Frontal cortex (tissue), 4 donors: ENCODE results near the gene ERVH48-1. TPM values are rescaled to one million over a fixed set of nuclear protein-coding genes. Genes with fewer than 3 reads are reported as not detected.
"Not testable (repeated sequence)": the region's sequence is repeated elsewhere in the genome, so short reads cannot be mapped to it uniquely, and the experiment has no call there.

ENCODE experiments used
- DNase-seq, 2 donors: peaks; one replicate each; pipeline ENCODE4 v3.0.0; 2012; ENCODE audit warnings: low spot score in 2 of 2
- FAIRE-seq: peaks from 2 replicates; lab custom pipeline; 2012; peaks lifted over from hg19 to GRCh38; lab: Jason Lieb, UNC
- total RNA-seq: library from RNA; depleted of rRNA; stranded (reverse); fragments of >200 nt; gene quantifications from one replicate; pipeline ENCODE4 v1.2.3, GENCODE V29; 2014
- donor health status: control.
- donor health status: control.
- donor health status: control.

Gene ERVH48-1
- total RNA-seq, 1 donor from 2014 or later: not detected

- DNase-seq (no peak), FAIRE-seq (no peak)
These were observed 12.0 kb downstream of the ERVH48-1 start for GRCh38 chr21:42913476-42913875.

GRCh38 chr21:42911920-42912319 lies 13.5 kb downstream of the ERVH48-1 start:
- DNase-seq, FAIRE-seq: not testable (repeated sequence)

- DNase-seq, FAIRE-seq: not testable (repeated sequence)
These were observed 16.9 kb downstream of the ERVH48-1 start for GRCh38 chr21:42908484-42908883.

- DNase-seq: no peak
- FAIRE-seq: no peak
These were observed 19.2 kb downstream of the ERVH48-1 start for GRCh38 chr21:42906233-42906632.

- no peak for DNase-seq
- FAIRE-seq: no peak
These were observed 20.2 kb downstream of the ERVH48-1 start for GRCh38 chr21:42905195-42905594.

GRCh38 chr21:42903817-42904216 lies 21.6 kb downstream of the ERVH48-1 start:
- FAIRE-seq (no peak), DNase-seq (no peak)

GRCh38 chr21:42900446-42900845 lies 25.0 kb downstream of the ERVH48-1 start:
- DNase-seq: no peak
- no peak for FAIRE-seq

GRCh38 chr21:42892931-42893755 lies 32.3 kb downstream of the ERVH48-1 start, which contains the start of gene NDUFV3:
NDUFV3 (plus strand) TSS chr21:42893309; CDS start chr21:42893334, 25 bp downstream.
- no peak for FAIRE-seq
- peak; percentile 94 to 96 for DNase-seq

- DNase-seq: no peak
These were observed 32.9 kb downstream of the ERVH48-1 start for GRCh38 chr21:42892582-42892930.

GRCh38 chr21:42887326-42887725 lies 38.1 kb downstream of the ERVH48-1 start:
- no peak for FAIRE-seq
- no peak for DNase-seq

More at GRCh38 chr21:42892582-42892930, 32.9 kb downstream of the ERVH48-1 start:
- no peak for FAIRE-seq

GRCh38 chr21:42883921-42884320 lies 41.5 kb downstream of the ERVH48-1 start:
- no peak for DNase-seq
- no peak for FAIRE-seq

GRCh38 chr21:42880352-42880751 lies 45.1 kb downstream of the ERVH48-1 start:
- FAIRE-seq (no peak), DNase-seq (no peak)

GRCh38 chr21:42878993-42879787 lies 46.2 kb downstream of the ERVH48-1 start, which contains the start of gene WDR4:
WDR4 (minus strand) TSS chr21:42879539; CDS start chr21:42879495, 44 bp downstream.
- FAIRE-seq (no peak), DNase-seq (peak; percentile 97 to 98)

- DNase-seq (no peak), FAIRE-seq (no peak)
These were observed 46.8 kb downstream of the ERVH48-1 start for GRCh38 chr21:42878678-42878992.

- FAIRE-seq, DNase-seq: not testable (repeated sequence)
These were observed 49.6 kb downstream of the ERVH48-1 start for GRCh38 chr21:42875811-42876210.

- DNase-seq: no peak
- FAIRE-seq: no peak
These were observed 52.3 kb downstream of the ERVH48-1 start for GRCh38 chr21:42873096-42873495.

- DNase-seq: no peak
- FAIRE-seq: no peak
These were observed 57.2 kb downstream of the ERVH48-1 start for GRCh38 chr21:42868196-42868595.
